NT2/D1 (cell line): ENCODE measurements around the gene SLC7A1.

ENCODE experiments used
- SUZ12 ChIP-seq: IDR thresholded peaks from 2 replicates; pipeline ENCODE4 v1.6.1; 2011; ENCODE audit not compliant: insufficient read length, insufficient read depth; ENCODE audit errors: extremely low read depth
- YY1 ChIP-seq: IDR thresholded peaks from 2 replicates; pipeline ENCODE4 v1.6.1; 2011; ENCODE audit not compliant: insufficient read length, insufficient read depth
- ZNF274 ChIP-seq: IDR thresholded peaks from 2 replicates; pipeline ENCODE4 v1.6.1; 2011; ENCODE audit warnings: mild to moderate bottlenecking, low read depth, low read length

- TF ChIP-seq ZNF274 (no peak), SUZ12 (no peak), YY1 (no peak)
Observed at GRCh38 chr13:29505950-29506349, 89.5 kb downstream of the SLC7A1 start.
